GM18526 (cell line): ENCODE data around the gene NFIA.

Experiments used
- POLR2A ChIP-seq: IDR thresholded peaks from 3 replicates; pipeline ENCODE4 v1.6.1; 2011; ENCODE audit not compliant: insufficient read length; ENCODE audit errors: extremely low read depth

Gene NFIA

DNA sequence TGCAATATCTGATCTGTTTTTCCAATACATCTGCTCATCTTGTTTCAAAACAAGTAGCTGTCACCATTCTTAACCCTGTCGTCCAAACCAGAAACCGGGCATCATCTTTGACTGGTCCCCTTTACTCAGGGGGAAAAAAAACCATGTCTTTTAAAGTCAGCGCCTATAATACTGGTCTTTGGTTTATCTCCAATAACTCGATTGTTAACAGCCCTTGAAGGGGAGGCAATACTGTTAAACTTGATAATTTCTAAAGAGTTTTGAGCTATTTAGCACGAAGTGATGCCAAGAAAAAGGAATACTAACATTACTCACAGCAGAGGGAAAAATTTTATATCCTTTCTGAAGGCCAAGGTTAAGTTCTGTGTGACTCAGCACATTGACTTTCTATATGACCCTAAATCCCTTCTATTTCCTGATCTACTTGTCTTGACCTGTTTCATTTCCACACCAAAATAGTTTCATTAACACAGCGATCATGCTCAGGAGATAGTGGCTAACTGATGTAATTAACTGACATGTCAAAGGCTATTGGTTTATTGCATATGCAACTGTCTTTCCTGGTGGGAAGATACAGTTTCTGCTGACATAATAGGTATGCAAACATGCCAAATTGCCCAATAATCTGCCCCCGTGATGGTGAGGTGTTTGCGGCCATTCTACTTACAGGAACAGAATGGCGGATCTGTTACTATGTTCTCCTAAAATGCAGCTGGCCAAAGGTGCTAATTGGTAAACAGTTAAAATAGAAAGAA, 59.1 kb downstream of the NFIA start:
- TF ChIP-seq POLR2A = no peak

DNA sequence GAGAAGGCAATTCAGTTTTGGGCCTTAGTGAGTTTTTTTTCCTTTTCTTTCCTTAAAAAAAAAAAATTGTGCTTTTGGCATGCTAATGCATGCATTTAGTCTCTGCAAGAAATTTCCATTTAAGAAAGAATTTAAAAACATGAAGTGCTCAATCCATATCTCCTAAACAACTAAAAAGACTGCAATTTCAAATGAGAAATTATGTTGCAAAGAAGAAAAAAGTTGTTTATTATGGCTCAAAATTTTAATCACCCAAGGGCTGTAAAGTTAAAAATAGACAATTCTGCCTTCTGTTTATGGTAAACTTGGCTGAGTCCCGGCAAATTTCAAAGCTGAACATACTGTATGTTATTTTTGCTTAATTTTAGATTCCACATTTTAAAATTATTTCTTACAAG, 59.7 kb downstream of the NFIA start:
- TF ChIP-seq POLR2A = no peak

DNA sequence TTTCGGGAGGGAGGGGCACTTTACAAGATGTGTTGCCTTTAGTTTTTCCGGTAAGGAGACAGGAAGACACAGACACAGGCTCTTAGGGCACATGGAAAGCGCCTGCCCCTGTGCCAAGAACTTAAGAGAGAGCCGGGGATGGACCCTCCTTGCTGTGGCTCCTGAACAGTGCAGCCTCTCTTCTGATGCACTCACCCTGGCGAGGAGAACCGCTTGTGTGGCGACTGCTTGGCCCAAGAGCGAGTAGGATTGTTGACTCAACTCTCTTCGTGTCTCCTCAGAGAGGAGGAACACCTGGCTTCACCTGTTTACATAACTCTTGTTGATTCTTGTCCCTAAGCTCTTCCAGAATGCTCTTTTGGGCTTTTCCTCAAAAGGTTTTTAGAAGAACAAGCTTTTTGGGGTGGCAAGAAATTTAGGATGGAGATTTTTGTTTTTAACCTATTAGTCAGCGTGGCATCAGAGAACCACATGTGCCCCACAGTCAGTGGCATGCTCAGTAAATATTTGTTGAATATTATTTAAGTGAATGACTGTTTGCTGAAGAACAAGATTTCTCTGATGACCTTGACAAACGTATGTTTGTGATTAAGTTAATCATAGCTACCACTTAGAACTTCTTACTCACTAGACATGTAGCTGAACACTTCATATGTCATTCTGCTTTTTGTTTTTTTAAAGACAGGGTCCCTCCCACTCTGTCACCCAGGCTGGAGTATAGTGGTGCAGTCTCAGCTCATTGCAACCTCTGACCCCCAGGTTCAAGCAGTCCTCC, 60.6 kb downstream of the NFIA start:
- TF ChIP-seq POLR2A = no peak

DNA sequence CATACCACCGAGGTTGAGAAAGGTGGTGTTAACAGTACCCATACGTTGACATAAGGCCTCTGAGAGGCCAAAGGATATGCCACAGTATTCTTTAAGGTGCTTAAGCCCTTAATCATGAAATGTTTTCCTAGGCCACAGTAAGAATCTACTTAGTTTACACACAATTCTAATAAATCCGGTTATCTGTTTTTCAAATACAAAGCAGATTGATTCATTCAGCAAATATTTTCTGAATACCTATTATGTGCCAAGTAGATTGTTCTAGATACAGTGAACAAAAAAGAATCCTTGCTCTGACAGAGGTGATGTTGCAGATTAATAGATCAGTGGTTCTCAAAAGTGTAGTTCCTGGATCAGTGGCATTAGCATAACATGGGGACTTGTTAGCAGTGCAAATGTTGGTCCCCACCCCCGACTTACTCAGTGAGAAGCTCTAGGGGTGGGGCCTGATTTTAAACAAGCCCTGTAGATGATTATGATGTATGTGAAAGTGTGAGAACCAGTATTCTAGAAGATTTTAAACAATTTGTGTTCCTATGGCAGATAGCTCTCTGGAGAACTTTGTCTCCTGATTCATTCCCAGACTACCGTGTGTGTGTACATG, 61.6 kb downstream of the NFIA start:
- TF ChIP-seq POLR2A = no peak

DNA sequence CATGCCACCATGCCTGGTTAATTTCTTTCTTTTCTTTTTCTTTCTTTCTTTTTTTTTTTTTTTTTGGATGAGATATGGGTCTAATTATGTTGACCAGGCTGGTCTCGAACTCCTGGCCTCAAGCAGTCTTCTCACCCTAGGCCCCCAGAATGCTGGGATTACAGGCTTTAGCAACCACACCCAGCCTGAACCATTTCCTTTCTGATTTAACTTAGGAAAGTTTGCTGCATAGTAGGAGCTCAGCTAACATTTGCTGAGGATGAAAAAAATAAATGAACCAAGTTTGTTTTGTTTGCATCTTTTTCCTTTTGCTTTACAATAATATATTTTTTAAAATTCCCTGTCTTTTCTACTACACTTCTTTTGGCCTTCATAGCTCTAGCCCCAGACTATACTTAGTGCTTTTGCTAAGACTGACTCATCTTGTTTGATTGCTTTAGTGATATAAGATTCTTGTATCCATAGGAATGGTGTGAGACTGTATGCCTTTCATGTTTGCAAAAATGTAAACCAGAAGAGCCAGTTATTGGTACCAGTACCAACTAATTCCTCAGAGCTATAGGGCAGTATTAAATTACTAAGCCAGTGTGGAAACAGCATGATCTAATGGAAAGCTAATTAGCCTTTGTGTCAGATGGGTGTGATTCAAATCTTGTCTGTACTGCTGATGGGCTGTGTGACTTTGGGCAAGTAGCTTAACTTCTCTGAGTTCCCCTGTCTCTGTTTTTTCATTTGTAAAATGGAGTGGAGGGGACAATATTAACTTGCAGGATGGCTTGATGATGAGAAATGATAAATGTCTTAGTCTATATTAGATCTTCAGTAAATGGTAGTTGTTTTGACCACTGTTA, 66.9 kb downstream of the NFIA start:
- no peak for TF ChIP-seq POLR2A

DNA sequence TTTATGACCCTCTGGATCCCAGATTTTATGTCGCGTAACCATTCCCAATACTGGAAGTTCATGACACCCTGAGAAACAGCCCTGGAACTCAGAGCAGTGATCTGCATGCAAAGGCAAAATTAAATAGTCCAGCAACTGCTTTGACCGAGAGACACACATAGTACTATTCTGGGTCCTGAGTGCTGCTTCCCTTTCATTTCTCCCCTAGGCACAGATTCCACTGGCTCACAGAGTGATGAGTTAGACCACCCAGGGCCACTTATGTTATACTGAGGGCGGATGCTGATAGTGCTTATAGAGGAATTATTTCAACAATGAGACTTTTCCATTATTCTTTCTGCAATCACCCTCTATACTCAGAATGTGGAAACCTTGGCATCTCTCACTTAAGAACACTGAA, 69.2 kb downstream of the NFIA start:
- no peak for TF ChIP-seq POLR2A

DNA sequence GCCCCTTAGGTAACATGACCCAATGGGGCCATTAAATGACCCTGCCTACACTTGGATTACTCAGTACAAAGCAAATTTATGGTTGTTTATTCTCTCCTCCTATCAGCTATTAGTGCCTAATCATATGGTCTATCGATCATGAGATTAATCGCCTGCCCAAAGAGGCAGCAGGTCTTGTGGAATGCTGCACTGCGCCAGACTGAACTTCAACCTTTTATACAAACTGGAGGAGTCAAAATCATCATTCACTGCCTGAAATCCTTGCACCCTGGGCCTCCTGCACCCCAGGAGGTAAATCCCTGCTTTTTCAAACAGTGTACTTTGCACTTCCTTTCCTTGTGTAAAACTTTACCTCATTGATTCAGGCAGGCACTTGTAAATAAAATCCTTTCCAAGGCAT, 69.7 kb downstream of the NFIA start:
- TF ChIP-seq POLR2A = no peak

DNA sequence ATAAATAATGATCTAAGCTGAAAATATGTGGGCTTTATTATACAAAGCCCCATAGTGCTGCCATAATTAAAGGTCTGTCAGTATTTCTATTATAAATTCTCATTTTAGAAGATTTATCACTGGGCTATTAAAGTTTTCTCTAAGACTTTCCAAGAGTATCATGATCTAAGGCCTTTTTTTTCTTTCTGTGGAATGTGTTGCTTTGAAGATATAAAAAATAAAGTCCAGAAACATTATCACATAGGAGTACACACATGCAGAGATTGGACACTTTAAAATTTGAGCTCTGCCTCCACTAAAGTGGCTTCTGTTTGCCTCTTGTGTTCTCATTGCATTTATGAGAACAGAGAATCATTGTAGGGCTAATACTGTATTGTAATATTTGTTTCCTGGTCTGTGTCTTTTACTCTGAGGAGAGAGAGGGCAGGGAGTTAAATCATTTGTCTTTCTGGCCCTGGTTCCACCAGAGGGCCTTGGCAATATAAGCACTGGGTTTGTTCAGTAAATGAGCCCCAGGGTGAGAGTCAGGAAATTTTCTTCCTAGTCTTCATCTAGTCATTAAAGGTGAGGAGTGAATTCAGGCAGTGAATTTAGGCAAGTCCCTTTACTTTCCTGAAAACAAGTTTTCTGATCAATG, 70.2 kb downstream of the NFIA start:
- TF ChIP-seq POLR2A = no peak

DNA sequence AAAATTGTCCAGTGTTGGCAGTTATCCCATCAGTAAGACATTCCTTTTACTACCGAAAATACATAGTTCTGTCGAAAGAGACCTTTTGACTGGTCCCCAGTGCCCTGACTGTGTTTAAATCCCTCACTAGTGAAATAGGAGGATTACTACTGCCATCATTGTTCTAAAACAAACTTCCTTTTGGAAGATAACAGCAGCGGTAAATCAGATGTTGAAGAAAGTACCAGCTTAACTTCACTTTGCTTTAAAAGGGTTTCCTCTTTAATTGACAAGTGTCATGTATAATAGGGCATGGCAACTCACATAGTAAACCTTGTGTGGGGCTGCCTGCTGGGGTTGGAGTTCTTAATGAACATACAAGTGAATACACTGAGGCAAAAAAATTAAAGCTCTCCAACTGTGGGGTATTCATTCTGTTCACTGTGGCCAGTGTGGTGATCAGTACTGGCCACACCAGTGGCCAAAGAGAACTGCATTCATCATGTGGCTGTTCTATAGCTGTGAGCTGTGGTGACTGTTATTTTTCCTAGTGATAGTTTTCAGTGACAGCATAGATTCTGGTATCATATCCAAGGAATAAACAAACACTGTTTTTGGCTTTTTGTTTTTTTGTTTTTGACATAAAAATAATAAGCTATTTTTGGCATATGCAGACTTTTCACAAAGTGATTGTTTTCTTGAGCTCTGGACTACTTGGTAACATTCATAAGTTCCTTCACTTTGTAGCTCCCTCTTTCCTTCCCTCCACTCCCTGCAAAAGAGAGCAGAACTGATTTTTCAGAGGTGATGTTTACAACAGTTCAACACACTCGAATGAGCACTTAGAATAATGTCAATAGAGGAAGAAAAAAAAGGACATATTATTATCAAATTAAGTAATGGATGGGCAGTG, 74.5 kb downstream of the NFIA start:
- TF ChIP-seq POLR2A = no peak

DNA sequence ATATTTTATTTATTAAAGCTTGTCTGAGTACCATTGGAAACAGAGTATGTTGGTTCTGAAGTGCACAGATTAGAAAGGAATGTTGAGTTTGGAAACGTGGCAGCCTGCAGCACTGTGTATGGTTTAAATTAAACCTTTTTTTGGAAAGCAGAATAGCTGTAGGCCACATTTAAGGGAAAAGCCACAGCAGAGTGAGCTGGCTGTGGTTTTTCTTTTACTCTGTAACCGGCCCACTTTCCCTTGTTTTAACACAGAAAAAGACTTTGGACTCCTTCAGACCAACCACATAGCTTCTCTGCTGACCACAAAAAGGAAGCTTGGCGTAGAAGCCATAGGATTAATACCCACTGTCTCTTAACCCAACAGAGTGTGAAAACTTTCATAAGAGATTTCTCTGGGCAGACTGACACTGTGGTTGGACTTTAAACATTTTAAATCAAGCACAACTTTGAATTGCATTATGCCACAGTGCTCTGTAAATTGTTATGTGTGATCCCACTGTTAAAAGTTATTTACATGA, 75.2 kb downstream of the NFIA start:
- TF ChIP-seq POLR2A = no peak

DNA sequence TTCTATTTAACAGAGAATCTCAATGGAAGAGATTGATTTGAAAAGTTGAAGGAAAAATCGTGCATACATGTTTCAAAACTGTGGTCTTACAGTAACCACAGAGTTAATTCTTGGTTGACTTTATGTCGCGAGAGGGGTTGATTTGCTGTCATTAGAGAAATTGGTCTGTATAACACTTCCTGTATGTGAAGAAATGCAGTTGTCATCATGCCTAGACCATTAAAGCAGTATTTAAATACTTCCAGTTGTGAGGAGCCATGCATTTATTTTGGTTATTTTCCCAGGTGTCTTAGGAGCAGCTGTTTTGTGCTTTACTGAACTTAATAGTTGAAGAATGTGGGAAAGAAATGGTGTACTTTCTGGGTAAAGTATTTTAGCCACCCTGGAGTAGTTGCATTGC, 76.2 kb downstream of the NFIA start:
- no peak for TF ChIP-seq POLR2A

DNA sequence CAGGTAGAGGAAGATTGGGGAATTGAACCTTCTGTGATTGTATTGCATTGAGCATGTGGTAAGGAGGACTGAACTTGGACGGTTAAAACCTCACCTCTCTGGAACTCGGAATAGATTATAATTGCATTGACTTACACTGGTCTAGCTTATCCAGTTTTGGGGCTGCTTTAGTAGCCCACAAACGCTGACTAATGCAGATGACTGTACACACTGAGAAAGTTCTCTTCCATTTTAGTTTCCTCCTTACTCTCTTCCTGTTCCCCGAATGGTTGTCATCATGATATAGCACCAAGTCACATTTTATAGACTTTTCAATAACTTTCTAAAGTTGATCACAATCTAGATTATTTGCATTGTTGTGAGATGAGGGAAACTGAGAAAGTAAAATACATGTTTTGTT, 78.2 kb downstream of the NFIA start:
- TF ChIP-seq POLR2A = no peak

DNA sequence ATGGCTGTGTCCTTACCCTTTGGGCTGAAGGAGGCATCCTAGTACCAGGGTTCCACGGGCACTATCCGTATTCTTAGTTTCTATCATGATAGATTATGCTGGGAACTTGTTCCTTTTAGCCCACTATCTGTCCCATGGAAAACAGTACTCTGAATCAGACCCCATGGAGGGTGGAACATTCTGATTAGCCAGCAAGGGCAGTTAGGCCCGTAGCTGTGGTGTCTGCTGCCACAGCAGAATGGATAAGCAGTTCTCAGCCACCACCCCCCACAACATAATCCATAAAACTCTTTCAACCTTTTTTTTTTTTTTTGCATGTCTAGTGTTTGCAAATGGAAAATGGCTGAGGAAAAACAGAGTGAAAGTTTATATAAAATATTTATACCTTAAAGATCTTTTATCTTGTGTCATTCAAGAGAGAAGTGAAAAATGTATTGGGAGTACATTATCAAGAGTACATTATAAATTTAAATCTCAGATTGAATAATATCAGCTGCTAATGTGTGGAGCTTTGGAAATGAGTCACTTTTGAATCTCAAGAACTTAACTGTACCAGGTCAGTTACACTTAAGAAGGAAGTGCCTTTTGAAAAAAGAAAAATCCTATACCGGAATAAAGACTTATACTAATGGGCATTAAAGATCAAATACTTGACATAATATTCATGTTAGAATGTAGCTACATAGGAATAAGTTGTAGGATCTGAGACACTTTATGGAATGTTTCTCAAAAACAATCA, 80.3 kb downstream of the NFIA start:
- TF ChIP-seq POLR2A = no peak
